Endothelial cell of umbilical vein (primary cell): ENCODE data around the gene ARFIP1. TPM values are rescaled to one million over a fixed set of nuclear protein-coding genes. Genes with fewer than 3 reads are reported as not detected.
A peak's percentile ranks its signal among the peaks of the same experiment; 100 is the strongest.

ENCODE experiments used
- BruUV-seq: library from RNA; stranded (reverse); fragments of 400-500 nt; replicated peaks from 2 replicates; lab custom pipeline; 2021; lab: Mats Ljungman, UMichigan
- CTCF ChIA-PET: fragments of 300-600, 350-600 bp; sonication (Branson Sonifier 250); formaldehyde crosslinking; loops from one replicate; lab custom pipeline; 2021; ENCODE audit warnings: antibody characterized with exemption, inconsistent platforms; lab: Charles Lee
- POLR2A ChIA-PET: fragments of 300-600, 350-600 bp; sonication (Branson Sonifier 250); formaldehyde crosslinking; loops from one replicate; lab custom pipeline; 2021; ENCODE audit warnings: antibody characterized with exemption, inconsistent platforms; lab: Charles Lee
- DNase-seq: peaks from one replicate; pipeline ENCODE4 v3.0.0-alpha.2; 2011; ENCODE audit warnings: low read depth, low spot score
- FAIRE-seq: peaks from 2 replicates; lab custom pipeline; 2011; peaks lifted over from hg19 to GRCh38; lab: Jason Lieb, UNC
- H2AFZ ChIP-seq: 2 replicates; pipeline ENCODE4 v1.6.0; 2012; ENCODE audit warnings: low read depth, low read length, control low read depth, inconsistent platforms
- H3K27ac ChIP-seq: 2 replicates; pipeline ENCODE4 v1.5.1; 2011; ENCODE audit warnings: low read depth, mild to moderate bottlenecking, control low read depth, low read length, moderate library complexity; ENCODE audit not compliant: insufficient read depth
- H3K27me3 ChIP-seq, 2 experiments: 2 replicates each; pipeline versions ENCODE4 v1.6.0 to v1.6.1; 2011; ENCODE audit warnings: low read length in 2 of 2, mixed read lengths in 1 of 2; ENCODE audit not compliant: control insufficient read depth in 2 of 2, insufficient read depth in 2 of 2
- H3K36me3 ChIP-seq, 2 experiments: 2 replicates in 1 of 2; 3 replicates in 1 of 2; pipeline ENCODE4 v1.5.1; 2011; ENCODE audit warnings: low read length in 2 of 2, mild to moderate bottlenecking in 1 of 2, moderate library complexity in 1 of 2; ENCODE audit not compliant: control insufficient read depth in 2 of 2, insufficient read depth in 2 of 2; ENCODE audit errors: extremely low read depth in 1 of 2
- H3K4me1 ChIP-seq: 3 replicates; pipeline ENCODE4 v1.5.1; 2011; ENCODE audit warnings: mild to moderate bottlenecking, low read length; ENCODE audit not compliant: control insufficient read depth, insufficient read depth; ENCODE audit errors: extremely low read depth
- H3K4me2 ChIP-seq: 2 replicates; pipeline ENCODE4 v1.6.1; 2011; ENCODE audit warnings: low read length, control low read depth, mixed read lengths; ENCODE audit not compliant: insufficient read depth
- H3K4me3 ChIP-seq, 3 experiments: fragments of 200-600 bp in 1 of 3; sonication (generic), shearing (Covaris generic) in 1 of 3; replicated peaks in 1 of 3; 2 replicates each; pipeline ENCODE4 v1.5.1; 2011 to 2016; ENCODE audit warnings: control low read depth in 3 of 3, low read length in 3 of 3, mild to moderate bottlenecking in 2 of 3, inconsistent platforms in 1 of 3, low read depth in 1 of 3, moderate library complexity in 1 of 3; ENCODE audit not compliant: insufficient read depth in 1 of 3
- H3K79me2 ChIP-seq: 2 replicates; pipeline ENCODE4 v1.6.0; 2012; ENCODE audit warnings: low read length, inconsistent platforms; ENCODE audit not compliant: control insufficient read depth, insufficient read depth
- H3K9ac ChIP-seq: replicated peaks from 2 replicates; pipeline ENCODE3; 2011; ENCODE audit warnings: low read length, control low read depth; ENCODE audit not compliant: insufficient read depth; ENCODE audit errors: extremely low read depth
- H3K9me1 ChIP-seq: replicated peaks from 3 replicates; pipeline ENCODE4 v1.6.0; 2011; ENCODE audit warnings: mild to moderate bottlenecking, low read length; ENCODE audit not compliant: control insufficient read depth, insufficient read depth; ENCODE audit errors: extremely low read depth
- H3K9me3 ChIP-seq: replicated peaks from 2 replicates; pipeline ENCODE4 v1.5.1; 2012; ENCODE audit warnings: low read length, inconsistent platforms; ENCODE audit not compliant: control insufficient read depth, insufficient read depth
- H4K20me1 ChIP-seq: replicated peaks from 2 replicates; pipeline ENCODE3; 2011; ENCODE audit warnings: mild to moderate bottlenecking, low read length; ENCODE audit not compliant: control insufficient read depth, insufficient read depth; ENCODE audit errors: extremely low read depth
- CTCF ChIP-seq, 2 donors: IDR thresholded peaks; 1 replicate in 1 of 2; 2 replicates in 1 of 2; pipeline ENCODE4 v1.5.1; 2011; ENCODE audit warnings: low read length in 2 of 2, mild to moderate bottlenecking in 2 of 2, moderate library complexity in 2 of 2, control low read depth in 1 of 2, inconsistent platforms in 1 of 2, low read depth in 1 of 2; ENCODE audit not compliant: insufficient read depth in 1 of 2; ENCODE audit errors: extremely low read depth in 1 of 2
- EZH2 ChIP-seq: IDR thresholded peaks from 2 replicates; pipeline ENCODE4 v1.6.1; 2012; ENCODE audit warnings: borderline replicate concordance, low read depth, mild to moderate bottlenecking, moderate library complexity, low read length, inconsistent platforms; ENCODE audit not compliant: severe bottlenecking
- FOS ChIP-seq: IDR thresholded peaks from 2 replicates; pipeline ENCODE4 v1.6.1; 2011; ENCODE audit warnings: mild to moderate bottlenecking, low read length, moderate library complexity, borderline replicate concordance; ENCODE audit not compliant: insufficient read depth
- GATA2 ChIP-seq: IDR thresholded peaks from 2 replicates; pipeline ENCODE4 v1.7.0; 2011; ENCODE audit warnings: low read depth, mild to moderate bottlenecking, moderate library complexity, mixed read lengths, low read length; ENCODE audit not compliant: insufficient read length, insufficient read depth
- JUN ChIP-seq: IDR thresholded peaks from 2 replicates; pipeline ENCODE4 v1.6.1; 2011; ENCODE audit warnings: borderline replicate concordance, low read depth; ENCODE audit not compliant: insufficient read length, insufficient read depth
- MYC ChIP-seq: IDR thresholded peaks from one replicate; pipeline ENCODE4 v1.6.1; 2011; ENCODE audit warnings: mild to moderate bottlenecking, low read depth, low read length
- POLR2A ChIP-seq: IDR thresholded peaks from 2 replicates; pipeline ENCODE4 v1.6.1; 2012; ENCODE audit warnings: low read depth, mild to moderate bottlenecking, control low read depth, low read length
- POLR2AphosphoS5 ChIP-seq: IDR thresholded peaks from 2 replicates; pipeline ENCODE4 v1.6.1; 2012; ENCODE audit warnings: low read depth, mild to moderate bottlenecking, control low read depth, low read length, moderate library complexity; ENCODE audit not compliant: insufficient read depth
- dilution Hi-C: fragments of 300-500 bp; cut with MboI; formaldehyde crosslinking; loops from one replicate; pipeline ENCODE4 v1.15.0; 2019; ENCODE audit warnings: low sequenced_read_pairs; ENCODE audit not compliant: extremely low pct_ligation_motif_present
- intact Hi-C: fragments of 100-400 bp; cut with micrococcal nuclease; formaldehyde crosslinking; loops from one replicate; pipeline ENCODE4 v1.10.0; 2022
- polyA plus RNA-seq, 4 experiments: library from polyadenylated mRNA; depleted of rRNA in 3 of 4; stranded (reverse) in 3 of 4; unstranded in 1 of 4; fragments of >200 nt; gene quantifications; 2 replicates each; pipeline versions ENCODE4 v1.2.1 to v1.2.3, GENCODE V29; 2011 to 2012; ENCODE audit warnings: missing spikeins in 1 of 4
- total RNA-seq: library from RNA; stranded (reverse); gene quantifications from 2 replicates; pipeline ENCODE4 v1.2.3, GENCODE V29; 2021
- TF ChIP-seq, protein P1 (sequence below): IDR thresholded peaks from 2 replicates; pipeline ENCODE4 v1.6.1; 2011; ENCODE audit not compliant: insufficient read depth, insufficient read length

The ARFIP1 gene
- total and polyA plus RNA-seq, 2 donors (not counting 3 experiments of a cell fraction or from before 2014, with no cell fraction given): 10.0 to 24.2 TPM

DNA sequence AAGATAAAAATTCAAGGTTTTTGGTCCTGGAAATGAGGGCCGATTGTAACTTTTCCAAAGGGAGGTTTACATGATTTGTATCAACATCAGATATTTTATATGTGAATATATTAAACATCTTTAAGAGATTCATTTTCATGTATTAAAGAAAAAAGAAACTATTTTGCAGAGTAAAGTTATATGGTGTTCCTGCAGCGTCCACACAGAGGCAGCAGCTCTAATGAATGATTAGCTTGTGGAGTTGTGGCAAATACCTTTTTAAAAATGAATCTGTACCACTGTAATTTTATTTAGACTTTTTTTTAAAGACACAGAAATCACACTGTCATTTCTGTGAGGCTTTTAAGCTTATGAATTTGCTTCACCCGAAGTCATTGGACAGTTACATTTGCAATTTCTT, 130.8 kb downstream of the ARFIP1 start:
- H3K27ac ChIP-seq: no peak overlapping the region
- no peak for TF ChIP-seq JUN
- no peak for TF ChIP-seq CTCF (IDR thresholded peaks at IDR 0.05; ENCODE audit: extremely low read depth in 1 of 2, insufficient read depth in 1 of 2, low read depth in 1 of 2, low read length in 2 of 2)
- no peak for TF ChIP-seq FOS
- no peak for TF ChIP-seq MYC
- TF ChIP-seq, protein P1, sequence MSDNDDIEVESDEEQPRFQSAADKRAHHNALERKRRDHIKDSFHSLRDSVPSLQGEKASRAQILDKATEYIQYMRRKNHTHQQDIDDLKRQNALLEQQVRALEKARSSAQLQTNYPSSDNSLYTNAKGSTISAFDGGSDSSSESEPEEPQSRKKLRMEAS: no peak
- no peak for TF ChIP-seq GATA2
- no peak for TF ChIP-seq EZH2
- TF ChIP-seq POLR2AphosphoS5: no peak
- TF ChIP-seq POLR2A: no peak
- no peak overlapping the region for H2AFZ ChIP-seq
- no peaks in the 10 kb centered on the region for H3K9me1 ChIP-seq
- no peak overlapping the region for H3K4me3 ChIP-seq
- DNase-seq: no peak
- H3K27me3 ChIP-seq: no peaks in the 10 kb centered on the region
- H3K9ac ChIP-seq: no peak overlapping the region
- no peak for FAIRE-seq
- intact Hi-C loops: no loop called here
- dilution Hi-C loops: no loop called here
- ChIA-PET POLR2A (no interaction called here), CTCF (no interaction called here)
- no peaks in the 10 kb centered on the region for H3K9me3 ChIP-seq
- H3K4me1 ChIP-seq: no peaks in the 10 kb centered on the region
- H3K79me2 ChIP-seq: no peaks in the 10 kb centered on the region
- TSS peak; percentile 14 for BruUV-seq
- no peak overlapping the region for H3K4me2 ChIP-seq
- H4K20me1 ChIP-seq: no peaks in the 10 kb centered on the region
- no peaks in the 10 kb centered on the region for H3K36me3 ChIP-seq
